ENCODE data around the gene HOXA3. TPM values are rescaled to one million over a fixed set of nuclear protein-coding genes. Genes with fewer than 3 reads are reported as not detected.

The HOXA3 gene
- total and polyA plus RNA-seq, 4 experiments from 2014 or later = 0.07 TPM; not detected in 3

DNA sequence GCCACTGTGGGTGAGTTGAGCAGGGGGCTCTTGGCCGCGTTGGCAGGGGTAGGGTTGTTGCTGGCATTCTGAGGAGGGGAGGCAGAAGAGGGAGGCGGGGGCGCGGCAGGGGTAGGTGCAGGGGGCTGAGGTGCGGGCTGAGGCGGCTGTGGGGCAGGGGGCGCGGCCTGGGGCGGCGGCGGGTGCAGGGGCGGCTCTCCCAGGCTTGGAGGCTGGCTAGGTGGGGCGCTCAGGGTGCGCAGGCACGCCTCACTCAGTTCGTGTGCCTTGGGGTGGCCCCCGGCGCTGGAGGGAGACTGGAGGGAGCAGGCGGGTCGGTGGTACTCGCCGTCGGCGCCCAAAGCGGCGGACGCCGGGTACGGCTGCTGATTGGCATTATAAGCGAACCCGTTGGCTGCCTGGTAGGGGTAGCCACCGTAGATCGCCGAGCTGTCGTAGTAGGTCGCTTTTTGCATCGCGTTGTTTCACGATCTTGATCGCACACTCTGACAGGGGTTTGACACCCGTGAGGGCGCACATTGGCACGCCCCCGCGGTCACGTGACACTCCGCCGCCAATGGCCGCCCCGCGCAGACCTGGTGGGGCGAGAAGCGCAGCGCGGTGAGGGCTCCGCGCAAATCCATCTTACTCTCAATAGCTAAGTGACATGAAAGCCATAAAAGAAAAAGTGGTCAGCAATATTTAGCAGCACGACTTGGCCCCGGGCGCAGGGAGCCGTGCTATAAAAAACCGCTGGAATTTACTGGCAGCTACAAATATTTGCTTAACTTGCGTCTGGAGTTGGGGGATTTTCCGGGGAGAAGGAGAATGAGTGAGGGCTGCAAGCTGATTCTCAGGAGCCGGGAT lies 42.0 kb downstream of the HOXA3 start:
- Mint-ChIP-seq H3K36me3 (peaks cover 0 to 3% of the 10 kb centered on the region in 2 donors), H3K4me3 (no peak overlapping the region), H3K27ac (no peak overlapping the region), H3K27me3 (peaks cover 6 to 9% of the 10 kb centered on the region in 2 donors), H3K9me3 (peaks cover 0 to 2% (median 0%) of the 10 kb centered on the region in 8 donors), H3K4me1 (no peaks in the 10 kb centered on the region)
- intact Hi-C loops (cut with micrococcal nuclease) = no loop called here
- Histone ChIP-seq H3K27ac (ENCODE audit: low read depth, low read length) (no peak overlapping the region), H3K9me3 (ENCODE audit: control insufficient read depth in 1 of 2, low read length in 2 of 2) (no peaks in the 10 kb centered on the region), H3K4me3 (ENCODE audit: low read length in 2 of 2) (no peak overlapping the region), H3K36me3 (ENCODE audit: insufficient read depth, low read length) (no peaks in the 10 kb centered on the region), H3K4me1 (ENCODE audit: insufficient read depth, low read length) (no peaks in the 10 kb centered on the region), H3K27me3 (ENCODE audit: insufficient read depth, low read length) (no peaks in the 10 kb centered on the region)
- no peak for DNase-seq
- ChIA-PET CTCF (ENCODE audit: partially characterized antibody) (interaction anchor here (1.0 to 1.5 kb wide), 2 partner anchors 27 to 428 kb away, joined by 3 read pairs; no protein-coding TSS in a partner anchor), POLR2A (ENCODE audit: partially characterized antibody) (no interaction called here)

DNA sequence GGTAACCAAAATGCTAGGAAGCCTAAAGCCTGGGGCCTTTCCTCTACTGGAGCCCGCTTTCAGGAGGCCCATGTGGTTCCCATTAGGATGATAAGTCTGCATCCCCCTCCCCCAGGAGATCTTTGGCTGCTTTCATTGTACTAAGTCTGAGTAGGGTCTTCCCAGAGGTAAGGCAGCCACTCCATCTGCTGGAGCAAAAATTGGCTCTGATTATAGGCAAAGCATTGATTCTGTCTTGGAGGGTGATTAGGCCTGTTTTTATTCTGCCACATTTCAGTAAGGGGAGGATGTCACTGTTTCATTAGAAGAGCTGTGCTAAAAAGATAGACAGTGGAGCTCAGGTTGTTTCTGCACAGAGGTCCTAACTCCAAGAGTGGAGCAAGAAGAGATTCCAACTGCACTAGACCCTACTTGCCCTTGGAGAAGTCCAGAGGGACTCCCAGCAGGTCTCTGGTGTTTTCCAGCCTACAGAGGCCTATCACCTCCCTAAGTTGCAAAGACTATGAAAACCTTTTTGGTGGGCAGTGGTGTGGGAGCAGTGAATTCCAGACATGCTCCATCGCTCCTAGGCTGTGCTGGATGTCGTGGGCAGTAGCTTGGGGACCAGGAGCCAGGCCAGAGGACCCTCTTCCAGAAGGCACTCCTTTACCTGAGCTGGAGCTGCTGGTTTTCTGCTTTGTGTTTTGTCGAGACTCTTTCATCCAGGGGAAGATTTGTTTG lies 42.8 kb downstream of the HOXA3 start:
- H3K4me1 ChIP-seq (ENCODE audit: insufficient read depth, low read length) = no peaks in the 10 kb centered on the region
- H3K36me3 ChIP-seq (ENCODE audit: insufficient read depth, low read length) = no peaks in the 10 kb centered on the region
- peaks cover 0 to 7% of the 10 kb centered on the region in 2 donors for H3K36me3 Mint-ChIP-seq
- H3K9me3 Mint-ChIP-seq = peaks cover 0 to 2% (median 0%) of the 10 kb centered on the region in 8 donors
- H3K27me3 ChIP-seq (ENCODE audit: insufficient read depth, low read length) = peaks cover 2% of the 10 kb centered on the region
- POLR2A ChIA-PET (ENCODE audit: partially characterized antibody) = no interaction called here
- CTCF ChIA-PET (ENCODE audit: partially characterized antibody) = interaction anchor here (1.5 kb wide), 1 partner anchor 427 kb away, joined by 3 read pairs; no protein-coding TSS in a partner anchor
- peaks cover 6 to 12% of the 10 kb centered on the region in 2 donors for H3K27me3 Mint-ChIP-seq
- H3K4me1 Mint-ChIP-seq = no peaks in the 10 kb centered on the region
- H3K4me3 Mint-ChIP-seq = no peak overlapping the region
- H3K9me3 ChIP-seq (ENCODE audit: control insufficient read depth in 1 of 2, low read length in 2 of 2) = no peaks in the 10 kb centered on the region
- DNase-seq = no peak
- intact Hi-C loops (cut with micrococcal nuclease) = no loop called here
- H3K4me3 ChIP-seq (ENCODE audit: low read length in 2 of 2) = no peak overlapping the region
- no peak overlapping the region for H3K27ac Mint-ChIP-seq
- H3K27ac ChIP-seq (ENCODE audit: low read depth, low read length) = no peak overlapping the region

GRCh38 chr7:27108390-27109127 lies 43.8 kb downstream of the HOXA3 start:
- CTCF ChIA-PET (ENCODE audit: partially characterized antibody) = no interaction called here
- Histone ChIP-seq H3K9me3 (ENCODE audit: control insufficient read depth in 1 of 2, low read length in 2 of 2) (no peaks in the 10 kb centered on the region), H3K27me3 (ENCODE audit: insufficient read depth, low read length) (peaks cover 8% of the 10 kb centered on the region), H3K4me3 (ENCODE audit: low read length in 2 of 2) (no peak overlapping the region), H3K36me3 (ENCODE audit: insufficient read depth, low read length) (no peaks in the 10 kb centered on the region), H3K27ac (ENCODE audit: low read depth, low read length) (no peak overlapping the region), H3K4me1 (ENCODE audit: insufficient read depth, low read length) (no peaks in the 10 kb centered on the region)
- POLR2A ChIA-PET (ENCODE audit: partially characterized antibody) = no interaction called here
- Mint-ChIP-seq H3K4me1 (peaks cover 2 to 5% (median 4%) of the 10 kb centered on the region in 4 donors), H3K4me3 (no peak overlapping the region), H3K27me3 (peaks cover 11 to 21% of the 10 kb centered on the region in 2 donors), H3K27ac (no peak overlapping the region), H3K9me3 (peaks cover 0 to 3% (median 0%) of the 10 kb centered on the region in 8 donors), H3K36me3 (peaks cover 0 to 10% of the 10 kb centered on the region in 2 donors)
- intact Hi-C loops (cut with micrococcal nuclease) = no loop called here
- DNase-seq = no peak

DNA sequence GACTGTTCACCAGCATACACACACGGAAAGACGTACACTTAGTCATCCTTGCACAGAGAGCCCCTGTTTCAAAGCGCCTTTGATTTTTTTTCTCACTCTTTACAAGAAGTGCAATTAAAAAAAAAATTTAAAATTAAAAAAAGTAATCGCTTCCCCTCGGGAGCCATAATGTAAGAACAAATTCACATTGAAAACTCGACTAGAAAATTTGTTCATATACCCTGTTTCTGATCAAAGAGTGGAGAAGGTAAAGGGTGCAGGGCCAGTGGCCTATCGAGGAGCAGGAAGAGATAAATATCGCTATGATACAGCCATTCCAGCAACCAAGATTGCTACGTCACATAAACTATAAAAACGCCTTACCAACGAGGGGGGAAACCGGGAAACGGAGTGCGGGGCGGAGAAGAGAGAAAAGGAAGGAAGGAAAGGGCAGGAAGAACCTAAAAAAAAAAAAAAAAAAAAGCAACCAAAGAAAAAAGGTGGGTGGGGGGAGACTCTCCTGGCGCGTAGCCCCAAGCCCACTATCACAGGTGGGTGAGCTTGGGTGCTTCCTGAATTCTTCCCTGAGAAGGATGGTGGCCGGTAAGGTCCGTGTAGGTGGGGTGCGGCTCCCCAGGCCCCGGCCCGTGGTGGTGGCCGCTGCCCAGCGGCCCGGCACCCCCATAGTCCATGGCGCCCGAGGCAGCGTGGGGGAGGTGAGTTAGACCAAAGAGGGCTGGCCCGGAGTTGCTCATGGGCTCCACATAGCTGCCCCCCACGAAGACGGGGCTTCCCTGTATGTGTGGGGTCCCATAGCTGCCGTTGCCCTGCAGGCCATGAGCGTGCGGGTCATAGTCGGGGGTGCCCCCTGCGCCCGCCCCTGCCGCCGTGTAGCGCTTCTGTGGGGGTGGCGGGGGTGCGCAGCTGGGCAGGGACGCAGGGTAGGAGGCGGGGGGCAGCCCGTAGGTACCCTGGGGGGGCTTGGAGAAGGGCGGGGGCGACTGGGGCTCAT lies 44.7 kb downstream of the HOXA3 start:
- H3K36me3 Mint-ChIP-seq = peaks cover 0 to 10% of the 10 kb centered on the region in 2 donors
- peaks cover 1% of the 10 kb centered on the region for H3K4me1 ChIP-seq (ENCODE audit: insufficient read depth, low read length)
- H3K9me3 ChIP-seq (ENCODE audit: control insufficient read depth in 1 of 2, low read length in 2 of 2) = no peaks in the 10 kb centered on the region
- peaks cover 15 to 27% of the 10 kb centered on the region in 2 donors for H3K27me3 Mint-ChIP-seq
- no peak overlapping the region for H3K27ac Mint-ChIP-seq
- CTCF ChIA-PET (ENCODE audit: partially characterized antibody) = no interaction called here
- no peak overlapping the region for H3K4me3 ChIP-seq (ENCODE audit: low read length in 2 of 2)
- H3K27me3 ChIP-seq (ENCODE audit: insufficient read depth, low read length) = peaks cover 15% of the 10 kb centered on the region
- peaks cover 0 to 3% (median 0%) of the 10 kb centered on the region in 8 donors for H3K9me3 Mint-ChIP-seq
- intact Hi-C loops (cut with micrococcal nuclease) = no loop called here
- POLR2A ChIA-PET (ENCODE audit: partially characterized antibody) = no interaction called here
- no peak overlapping the region for H3K27ac ChIP-seq (ENCODE audit: low read depth, low read length)
- no peak overlapping the region for H3K4me3 Mint-ChIP-seq
- no peaks in the 10 kb centered on the region for H3K36me3 ChIP-seq (ENCODE audit: insufficient read depth, low read length)
- no peak for DNase-seq
- peaks cover 6 to 11% (median 8%) of the 10 kb centered on the region in 4 donors for H3K4me1 Mint-ChIP-seq

DNA sequence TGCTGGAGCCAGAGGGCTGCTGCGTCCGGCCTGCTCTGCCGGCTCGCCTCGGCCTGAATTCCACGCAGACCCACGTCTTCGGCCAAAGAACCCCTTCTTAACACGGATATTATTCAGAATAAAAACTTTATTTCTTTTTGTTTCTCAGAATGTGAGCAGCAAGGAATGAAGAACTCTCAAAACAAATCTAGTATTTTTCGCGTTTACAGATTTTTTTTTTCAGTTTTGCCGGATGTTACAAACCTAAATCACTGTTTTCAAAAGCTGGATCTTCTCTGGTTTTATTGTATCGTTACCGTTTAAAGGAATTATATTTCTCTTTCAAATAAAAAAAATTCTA lies 45.5 kb downstream of the HOXA3 start:
- DNase-seq = no peak
- Mint-ChIP-seq H3K27me3 (peaks cover 21 to 33% of the 10 kb centered on the region in 2 donors), H3K36me3 (peaks cover 0 to 10% of the 10 kb centered on the region in 2 donors), H3K4me1 (peaks cover 8 to 18% (median 12%) of the 10 kb centered on the region in 4 donors), H3K4me3 (no peak overlapping the region), H3K27ac (no peak overlapping the region), H3K9me3 (peaks cover 0 to 3% (median 0%) of the 10 kb centered on the region in 8 donors)
- CTCF ChIA-PET (ENCODE audit: partially characterized antibody) = no interaction called here
- H3K27me3 ChIP-seq (ENCODE audit: insufficient read depth, low read length) = peaks cover 21% of the 10 kb centered on the region
- intact Hi-C loops (cut with micrococcal nuclease) = no loop called here
- H3K36me3 ChIP-seq (ENCODE audit: insufficient read depth, low read length) = no peaks in the 10 kb centered on the region
- no peak overlapping the region for H3K27ac ChIP-seq (ENCODE audit: low read depth, low read length)
- POLR2A ChIA-PET (ENCODE audit: partially characterized antibody) = no interaction called here
- no peaks in the 10 kb centered on the region for H3K9me3 ChIP-seq (ENCODE audit: control insufficient read depth in 1 of 2, low read length in 2 of 2)
- H3K4me3 ChIP-seq (ENCODE audit: low read length in 2 of 2) = no peak overlapping the region
- H3K4me1 ChIP-seq (ENCODE audit: insufficient read depth, low read length) = peaks cover 8% of the 10 kb centered on the region

DNA sequence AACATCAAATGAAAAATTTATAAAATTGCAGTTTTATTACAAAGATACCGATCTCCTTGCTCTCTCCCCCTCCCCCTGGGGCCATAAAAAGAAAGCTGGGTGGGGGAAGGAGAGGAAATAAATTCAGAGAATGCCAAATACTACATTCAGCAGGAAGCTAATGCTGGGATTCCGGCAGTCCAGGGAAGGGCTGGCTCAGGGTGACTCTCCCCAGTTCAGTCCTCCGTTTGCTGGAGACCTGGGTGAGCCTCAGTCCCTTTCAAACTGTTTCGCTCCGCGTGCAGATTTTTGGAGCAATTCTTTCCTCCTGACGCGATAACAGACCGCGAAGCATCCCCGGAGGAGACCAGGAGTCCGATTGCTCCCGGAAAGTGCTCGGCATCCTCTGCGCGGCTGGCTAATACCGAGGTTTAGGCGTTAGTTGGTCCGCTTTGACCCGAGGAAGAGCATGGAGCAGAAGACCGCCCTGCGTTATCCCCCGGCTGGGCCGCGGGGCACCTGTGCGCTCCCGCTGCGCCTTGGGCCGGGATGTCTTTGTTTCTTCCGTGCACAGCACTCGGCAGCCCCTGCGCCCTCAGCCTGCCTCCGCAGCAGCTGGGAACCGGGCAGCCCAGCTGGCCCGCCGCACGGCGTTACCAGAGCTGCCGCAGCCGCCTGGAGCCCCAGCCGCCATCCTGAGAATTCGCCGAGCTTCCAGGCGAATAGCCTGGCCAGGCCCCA lies 46.0 kb downstream of the HOXA3 start:
- Histone ChIP-seq H3K4me3 (ENCODE audit: low read length in 2 of 2) (no peak overlapping the region), H3K9me3 (ENCODE audit: control insufficient read depth in 1 of 2, low read length in 2 of 2) (no peaks in the 10 kb centered on the region), H3K36me3 (ENCODE audit: insufficient read depth, low read length) (no peaks in the 10 kb centered on the region), H3K27ac (ENCODE audit: low read depth, low read length) (no peak overlapping the region), H3K4me1 (ENCODE audit: insufficient read depth, low read length) (peaks cover 8% of the 10 kb centered on the region), H3K27me3 (ENCODE audit: insufficient read depth, low read length) (peaks cover 26% of the 10 kb centered on the region)
- ChIA-PET POLR2A (ENCODE audit: partially characterized antibody) (no interaction called here), CTCF (ENCODE audit: partially characterized antibody) (no interaction called here)
- Mint-ChIP-seq H3K4me1 (peaks cover 11 to 23% (median 14%) of the 10 kb centered on the region in 4 donors), H3K4me3 (no peak overlapping the region), H3K9me3 (peaks cover 0 to 3% (median 0%) of the 10 kb centered on the region in 8 donors), H3K27me3 (peaks cover 27 to 38% of the 10 kb centered on the region in 2 donors), H3K27ac (no peak overlapping the region), H3K36me3 (peaks cover 2 to 14% of the 10 kb centered on the region in 2 donors)
- no peak for DNase-seq
- intact Hi-C loops (cut with micrococcal nuclease) = no loop called here
